SU-DHL-6 (cell line): ENCODE measurements around the gene PIP4P1.

Experiments used
- EZH2phosphoT487 ChIP-seq: fragments of 200-600 bp; sonication (generic), shearing (Covaris generic); conservative IDR thresholded peaks from 2 replicates; pipeline ENCODE4 v1.6.1; 2018; ENCODE audit warnings: mild to moderate bottlenecking, antibody characterized with exemption, low read length, moderate library complexity, mixed read lengths
- TF ChIP-seq, protein P1 (sequence below): fragments of 200-600 bp; sonication (generic); IDR thresholded peaks from one replicate; pipeline ENCODE4 v1.5.1; 2017; ENCODE audit warnings: antibody characterized with exemption, mild to moderate bottlenecking, low read length, moderate library complexity; ENCODE audit not compliant: insufficient read depth, poor library complexity, severe bottlenecking

DNA sequence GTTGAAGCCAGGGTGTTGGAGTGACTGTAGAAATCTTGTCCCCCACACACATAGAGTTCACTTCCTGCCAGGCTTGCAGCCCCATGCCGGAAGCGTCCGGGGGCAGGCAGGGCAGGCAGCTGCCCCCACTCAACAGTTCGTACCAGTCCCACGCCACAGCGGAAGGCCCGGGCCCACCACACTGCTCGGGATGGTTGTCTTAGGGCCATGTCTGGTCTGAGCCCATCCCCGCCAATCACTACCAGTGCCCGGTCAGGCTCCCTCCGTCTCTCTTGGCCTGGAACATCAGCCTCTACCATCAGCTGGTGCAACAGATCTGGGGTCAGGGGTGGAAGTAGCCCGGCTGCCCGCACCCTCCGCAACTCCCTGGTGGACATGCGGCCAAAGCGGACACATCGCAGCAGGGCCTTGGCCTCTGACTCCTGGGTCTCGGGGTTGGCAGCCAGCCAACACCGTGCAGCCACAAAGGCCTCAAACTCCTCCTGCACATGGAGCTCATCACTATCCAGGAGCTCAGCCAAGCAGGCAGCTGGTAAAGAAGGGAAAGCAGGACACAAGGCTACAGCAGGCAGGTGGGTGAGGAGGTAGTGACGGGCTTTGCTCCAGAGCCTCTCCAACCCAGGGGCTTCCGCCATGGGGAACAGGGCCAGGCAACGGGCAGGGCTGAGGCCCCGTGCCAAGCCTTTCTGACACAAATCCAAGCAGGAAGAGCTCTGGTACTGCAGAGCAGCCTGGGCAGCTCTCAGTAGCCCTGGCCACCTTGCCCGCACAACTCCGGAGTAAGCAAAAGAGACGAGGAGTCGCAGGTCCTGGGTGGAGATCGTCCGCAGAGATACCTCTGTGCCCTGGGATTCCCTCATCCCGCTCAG, 31.2 kb downstream of the PIP4P1 start:
- no peak for TF ChIP-seq EZH2phosphoT487
- TF ChIP-seq, protein P1, sequence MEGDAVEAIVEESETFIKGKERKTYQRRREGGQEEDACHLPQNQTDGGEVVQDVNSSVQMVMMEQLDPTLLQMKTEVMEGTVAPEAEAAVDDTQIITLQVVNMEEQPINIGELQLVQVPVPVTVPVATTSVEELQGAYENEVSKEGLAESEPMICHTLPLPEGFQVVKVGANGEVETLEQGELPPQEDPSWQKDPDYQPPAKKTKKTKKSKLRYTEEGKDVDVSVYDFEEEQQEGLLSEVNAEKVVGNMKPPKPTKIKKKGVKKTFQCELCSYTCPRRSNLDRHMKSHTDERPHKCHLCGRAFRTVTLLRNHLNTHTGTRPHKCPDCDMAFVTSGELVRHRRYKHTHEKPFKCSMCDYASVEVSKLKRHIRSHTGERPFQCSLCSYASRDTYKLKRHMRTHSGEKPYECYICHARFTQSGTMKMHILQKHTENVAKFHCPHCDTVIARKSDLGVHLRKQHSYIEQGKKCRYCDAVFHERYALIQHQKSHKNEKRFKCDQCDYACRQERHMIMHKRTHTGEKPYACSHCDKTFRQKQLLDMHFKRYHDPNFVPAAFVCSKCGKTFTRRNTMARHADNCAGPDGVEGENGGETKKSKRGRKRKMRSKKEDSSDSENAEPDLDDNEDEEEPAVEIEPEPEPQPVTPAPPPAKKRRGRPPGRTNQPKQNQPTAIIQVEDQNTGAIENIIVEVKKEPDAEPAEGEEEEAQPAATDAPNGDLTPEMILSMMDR = no peak
